ENCODE data around the gene DLG2.

- no peak for TF ChIP-seq CTCF (IDR thresholded peaks at IDR 0.05; ENCODE audit: insufficient read depth, low read depth, low read length)
- no peak for TF ChIP-seq EZH2 (IDR thresholded peaks at IDR 0.05; ENCODE audit: insufficient read depth, low read length)
Observed at GRCh38 chr11:84817998-84818397, 809.1 kb downstream of the DLG2 start.
